ENCODE measurements around the gene GPX2. TPM values are rescaled to one million over a fixed set of nuclear protein-coding genes. Genes with fewer than 3 reads are reported as not detected.

GPX2 gene
- total and polyA plus RNA-seq, 2 of the 8 experiments (the other 6 are each of a cell fraction or from before 2014, with no cell fraction given): 0.30 to 0.89 TPM

DNA sequence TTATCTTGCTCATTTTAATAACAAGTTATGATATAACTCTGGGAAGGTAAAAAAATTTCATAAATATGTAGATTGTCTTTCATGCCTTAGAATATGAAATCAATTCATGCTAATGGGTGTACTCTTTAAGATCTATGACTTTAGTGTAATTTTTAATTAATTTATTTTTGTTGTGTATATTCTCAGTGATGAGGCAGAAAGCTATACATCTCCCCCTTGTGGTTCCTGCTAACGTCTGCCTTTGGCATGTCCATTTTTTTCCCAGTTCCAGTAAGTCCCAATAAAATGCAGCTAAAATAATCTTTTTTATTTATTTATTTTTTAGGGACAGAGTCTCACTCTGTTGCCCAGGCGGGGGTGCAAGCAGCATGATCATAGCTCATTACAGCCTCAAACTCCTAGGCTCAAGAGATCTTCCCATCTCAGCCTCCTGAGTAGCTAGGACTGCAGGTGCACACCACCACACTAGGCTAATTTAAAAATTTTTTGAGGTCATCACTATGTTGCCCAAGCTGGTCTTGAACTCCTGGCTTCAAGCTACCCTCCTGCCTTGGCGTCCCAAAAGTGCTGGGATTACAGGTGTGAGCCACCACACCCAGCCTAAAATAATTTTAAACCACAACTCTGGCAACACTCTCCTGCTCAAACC, 31.6 kb downstream of the GPX2 start:
- Histone ChIP-seq H2BK5ac (ENCODE audit: low read depth, low read length) (no peak overlapping the region), H4K8ac (ENCODE audit: extremely low read depth, insufficient read depth, low read length) (no peak overlapping the region), H3K9ac (replicated peaks in 1 of 4; ENCODE audit: extremely low read depth in 1 of 4, low read depth in 3 of 4, low read length in 3 of 4) (no peak overlapping the region), H2BK120ac (replicated peaks; ENCODE audit: low read depth, low read length) (no peak overlapping the region), H4K20me1 (replicated peaks in 1 of 2; ENCODE audit: control insufficient read depth in 1 of 2, insufficient read depth in 2 of 2, low read length in 2 of 2) (no peaks in the 10 kb centered on the region), H3K14ac (ENCODE audit: insufficient read length) (no peak overlapping the region), H2AK5ac (ENCODE audit: low read depth, low read length) (no peak overlapping the region), H3K36me3 (ENCODE audit: control insufficient read depth in 2 of 4, insufficient read depth in 4 of 4, low read length in 3 of 4) (no peaks in the 10 kb centered on the region), H3K18ac (ENCODE audit: extremely low read depth, low read length) (no peak overlapping the region), H3K4ac (replicated peaks; ENCODE audit: insufficient read length, low read depth, low read length) (no peak overlapping the region), H2BK12ac (ENCODE audit: low read depth, low read length) (no peak overlapping the region; the same call in 1 of the 2 replicates), H2BK15ac (ENCODE audit: low read length) (no peak overlapping the region), H2AFZ (ENCODE audit: low read length) (no peak overlapping the region), H3K23ac (ENCODE audit: insufficient read length) (no peak overlapping the region), H3K79me2 (ENCODE audit: control insufficient read depth in 1 of 2, insufficient read depth in 2 of 2, low read length in 2 of 2) (peaks cover 5 to 13% of the 10 kb centered on the region in 2 experiments; a peak in 3 of 4 replicates), H3K79me1 (ENCODE audit: low read depth, low read length) (no peaks in the 10 kb centered on the region; the same call in 1 of the 2 replicates), H3K56ac (replicated peaks; ENCODE audit: insufficient read length, low read depth, low read length) (no peak overlapping the region), H3K23me2 (ENCODE audit: low read depth, low read length) (peaks cover 5% of the 10 kb centered on the region), H4K91ac (replicated peaks; ENCODE audit: insufficient read length, low read length) (no peak overlapping the region), H3K4me3 (ENCODE audit: extremely low read depth in 1 of 4, insufficient read depth in 2 of 4, low read depth in 3 of 4, low read length in 4 of 4) (no peak overlapping the region), H3K9me3 (ENCODE audit: insufficient read depth in 2 of 2, low read depth in 1 of 2, low read length in 1 of 2) (no peaks in the 10 kb centered on the region), H3K4me1 (replicated peaks in 1 of 4; ENCODE audit: control insufficient read depth in 3 of 4, insufficient read depth in 4 of 4, low read length in 3 of 4) (peaks cover 0 to 4% (median 3%) of the 10 kb centered on the region in 4 experiments; a peak in 4 of 7 replicates), H3K27ac (ENCODE audit: low read depth, low read length) (no peak overlapping the region), H3K27me3 (replicated peaks in 1 of 4; ENCODE audit: control insufficient read depth in 3 of 4, extremely low read depth in 1 of 4, insufficient read depth in 3 of 4, low read length in 3 of 4) (peaks cover 0 to 1% (median 0%) of the 10 kb centered on the region in 4 experiments; a peak in 1 of 7 replicates), H3K4me2 (ENCODE audit: insufficient read depth in 1 of 2, low read depth in 2 of 2, low read length in 2 of 2) (no peak overlapping the region), H2BK20ac (ENCODE audit: low read length) (no peak overlapping the region), H4K5ac (ENCODE audit: insufficient read length, low read depth, low read length) (no peak overlapping the region)
- CTCF ChIA-PET (ENCODE audit: partially characterized antibody): interaction anchor here (0.6 to 4.9 kb wide), 49 partner anchors 8 to 1853 kb away, joined by 3 to 66 read pairs (median 4); partner anchors contain the start of genes FNTB and SPTB
- POLR2A ChIA-PET (ENCODE audit: partially characterized antibody): interaction anchor here (0.7 kb wide), 1 partner anchor 76 kb away, joined by 3 read pairs; the partner anchor contains the start of gene FNTB
- FAIRE-seq (peak; percentile 24), DNase-seq (ENCODE audit: low read depth in 1 of 2, low spot score in 2 of 2) (no peak)
- 11% methylated on average over 3 of the region's 3 CpGs; no CpG with 5 or more reads in 1 of the 2 experiments for WGBS, 2 experiments (ENCODE audit: extremely low coverage in 1 of 2, insufficient coverage in 1 of 2, insufficient read length in 1 of 2, insufficient replicate concordance in 2 of 2, low coverage in 1 of 2, low lambda C conversion rate in 2 of 2, missing lambda C conversion rate in 1 of 2)
- TF ChIP-seq KDM1A (IDR thresholded peaks at IDR 0.05; ENCODE audit: borderline replicate concordance, low read length) (0 out of 2 replicates have a peak, but pooled peaks have one; percentile 14), HDAC2 (IDR thresholded peaks at IDR 0.05; ENCODE audit: borderline replicate concordance in 1 of 2, low read depth in 2 of 2, low read length in 2 of 2) (no peak), SRF (IDR thresholded peaks at IDR 0.05; ENCODE audit: low read depth, low read length) (no peak), NRF1 (IDR thresholded peaks at IDR 0.05; ENCODE audit: low read depth, low read length) (no peak), CTCF (IDR thresholded peaks at IDR 0.05; ENCODE audit: control extremely low read depth in 1 of 3, insufficient read depth in 1 of 3, low read depth in 1 of 3, low read length in 3 of 3) (peak in 2 of 3 experiments; percentile 51 to 59; a peak in 2 of 4 replicates), HDAC6 (IDR thresholded peaks at IDR 0.05; ENCODE audit: low read depth, low read length) (no peak), RAD21 (IDR thresholded peaks at IDR 0.05 in 1 of 2, conservative IDR thresholded peaks at IDR 0.05 in 1 of 2; ENCODE audit: low read depth in 2 of 2, low read length in 2 of 2) (peak; percentile 53 to 64), CEBPB (IDR thresholded peaks at IDR 0.05; ENCODE audit: low read depth, low read length) (no peak), RBBP5 (IDR thresholded peaks at IDR 0.05; ENCODE audit: borderline replicate concordance, low read depth, low read length) (no peak)
